ENCODE measurements around the gene UMAD1. TPM values are rescaled to one million over a fixed set of nuclear protein-coding genes. Genes with fewer than 3 reads are reported as not detected.

Gene UMAD1
- total RNA-seq, 1 donor from 2014 or later, result 10.0 TPM

- Mint-ChIP-seq H3K9me3 (no peaks in the 10 kb centered on the region), H3K4me1 (no peaks in the 10 kb centered on the region), H3K4me3 (no peak overlapping the region), H3K36me3 (no peaks in the 10 kb centered on the region), H3K27ac (no peak overlapping the region), H3K27me3 (ENCODE audit: low read depth) (no peaks in the 10 kb centered on the region)
- no peak for TF ChIP-seq CTCF (IDR thresholded peaks at IDR 0.05; ENCODE audit: unreplicated experiment)
- no peak for DNase-seq (ENCODE audit: low spot score in 2 of 2, unreplicated experiment in 2 of 2)
Observed at GRCh38 chr7:7922684-7923385, 282.3 kb downstream of the UMAD1 start.

GRCh38 chr7:7923818-7924217 is 283.3 kb downstream of the UMAD1 start:
- Mint-ChIP-seq H3K4me3 (no peak overlapping the region), H3K27me3 (ENCODE audit: low read depth) (no peaks in the 10 kb centered on the region)

GRCh38 chr7:7924303-7924702 is 283.8 kb downstream of the UMAD1 start:
- Mint-ChIP-seq H3K9me3 (no peaks in the 10 kb centered on the region), H3K27ac (no peak overlapping the region), H3K36me3 (no peaks in the 10 kb centered on the region), H3K4me1 (no peaks in the 10 kb centered on the region), H3K4me3 (no peak overlapping the region), H3K27me3 (ENCODE audit: low read depth) (no peaks in the 10 kb centered on the region)
- no peak for DNase-seq (ENCODE audit: low spot score in 2 of 2, unreplicated experiment in 2 of 2)
- TF ChIP-seq CTCF (IDR thresholded peaks at IDR 0.05; ENCODE audit: unreplicated experiment), result no peak

More at GRCh38 chr7:7923818-7924217, 283.3 kb downstream of the UMAD1 start:
- H3K27ac Mint-ChIP-seq, result no peak overlapping the region
- no peak for TF ChIP-seq CTCF (IDR thresholded peaks at IDR 0.05; ENCODE audit: unreplicated experiment)
- no peak for DNase-seq (ENCODE audit: low spot score in 2 of 2, unreplicated experiment in 2 of 2)
- no peaks in the 10 kb centered on the region for H3K9me3 Mint-ChIP-seq
- H3K36me3 Mint-ChIP-seq, result no peaks in the 10 kb centered on the region
- no peaks in the 10 kb centered on the region for H3K4me1 Mint-ChIP-seq

Other genes starting within 250 kb of the UMAD1 start
- 1.6 to 1.8 TPM (median 1.7 TPM) in 3 replicates for gene COL28A1, start 104.9 kb upstream of the UMAD1 start, total RNA-seq
- gene MIOS, start 73.9 kb upstream of the UMAD1 start, total RNA-seq, result 31.0 to 33.7 TPM (median 33.1 TPM) in 3 replicates
- 20.5 to 22.9 TPM (median 22.2 TPM) in 3 replicates for gene RPA3, start 77.9 kb downstream of the UMAD1 start, total RNA-seq